ENCODE measurements around the gene GRIN2C.

GRIN2C gene

DNA sequence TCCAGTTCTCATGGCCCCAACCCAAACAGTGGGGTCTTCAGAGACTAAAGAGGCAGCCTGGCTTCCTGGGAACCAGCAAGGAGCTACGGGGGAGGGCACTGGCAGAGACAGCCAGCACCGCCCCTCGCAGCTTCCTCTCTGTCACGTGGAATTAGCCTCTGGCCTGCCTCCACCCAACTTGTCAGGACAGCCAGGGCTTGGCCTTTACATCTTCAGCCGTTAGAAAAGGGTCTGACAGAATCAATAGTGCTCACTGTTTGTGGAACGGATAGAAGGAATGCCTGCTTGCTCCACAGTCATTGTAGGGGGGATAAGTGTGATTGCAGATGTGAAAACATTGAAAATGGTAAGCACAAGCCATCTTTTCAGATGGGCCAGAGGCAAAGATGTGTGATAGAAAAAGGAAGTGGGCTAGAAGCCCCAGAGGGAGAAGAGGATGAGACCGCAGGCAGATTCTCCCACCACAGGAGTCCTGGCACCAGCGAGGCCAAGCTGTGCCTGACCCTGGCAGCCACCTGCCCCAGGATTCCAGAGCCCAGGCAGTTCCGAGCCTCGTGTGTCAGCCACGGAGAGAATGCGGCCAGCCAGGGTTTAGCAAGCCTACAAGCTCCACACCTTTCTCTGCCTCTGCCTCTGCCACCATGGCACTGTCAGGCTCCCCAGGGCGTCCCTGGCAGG is 18.6 kb downstream of the GRIN2C start:
- TF ChIP-seq, protein P1, sequence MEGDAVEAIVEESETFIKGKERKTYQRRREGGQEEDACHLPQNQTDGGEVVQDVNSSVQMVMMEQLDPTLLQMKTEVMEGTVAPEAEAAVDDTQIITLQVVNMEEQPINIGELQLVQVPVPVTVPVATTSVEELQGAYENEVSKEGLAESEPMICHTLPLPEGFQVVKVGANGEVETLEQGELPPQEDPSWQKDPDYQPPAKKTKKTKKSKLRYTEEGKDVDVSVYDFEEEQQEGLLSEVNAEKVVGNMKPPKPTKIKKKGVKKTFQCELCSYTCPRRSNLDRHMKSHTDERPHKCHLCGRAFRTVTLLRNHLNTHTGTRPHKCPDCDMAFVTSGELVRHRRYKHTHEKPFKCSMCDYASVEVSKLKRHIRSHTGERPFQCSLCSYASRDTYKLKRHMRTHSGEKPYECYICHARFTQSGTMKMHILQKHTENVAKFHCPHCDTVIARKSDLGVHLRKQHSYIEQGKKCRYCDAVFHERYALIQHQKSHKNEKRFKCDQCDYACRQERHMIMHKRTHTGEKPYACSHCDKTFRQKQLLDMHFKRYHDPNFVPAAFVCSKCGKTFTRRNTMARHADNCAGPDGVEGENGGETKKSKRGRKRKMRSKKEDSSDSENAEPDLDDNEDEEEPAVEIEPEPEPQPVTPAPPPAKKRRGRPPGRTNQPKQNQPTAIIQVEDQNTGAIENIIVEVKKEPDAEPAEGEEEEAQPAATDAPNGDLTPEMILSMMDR (IDR thresholded peaks at IDR 0.05; ENCODE audit: borderline replicate concordance, insufficient read depth, low read depth, low read length), result no peak
- no peak overlapping the region for H3K4me3 ChIP-seq (ENCODE audit: low read depth, low read length)

DNA sequence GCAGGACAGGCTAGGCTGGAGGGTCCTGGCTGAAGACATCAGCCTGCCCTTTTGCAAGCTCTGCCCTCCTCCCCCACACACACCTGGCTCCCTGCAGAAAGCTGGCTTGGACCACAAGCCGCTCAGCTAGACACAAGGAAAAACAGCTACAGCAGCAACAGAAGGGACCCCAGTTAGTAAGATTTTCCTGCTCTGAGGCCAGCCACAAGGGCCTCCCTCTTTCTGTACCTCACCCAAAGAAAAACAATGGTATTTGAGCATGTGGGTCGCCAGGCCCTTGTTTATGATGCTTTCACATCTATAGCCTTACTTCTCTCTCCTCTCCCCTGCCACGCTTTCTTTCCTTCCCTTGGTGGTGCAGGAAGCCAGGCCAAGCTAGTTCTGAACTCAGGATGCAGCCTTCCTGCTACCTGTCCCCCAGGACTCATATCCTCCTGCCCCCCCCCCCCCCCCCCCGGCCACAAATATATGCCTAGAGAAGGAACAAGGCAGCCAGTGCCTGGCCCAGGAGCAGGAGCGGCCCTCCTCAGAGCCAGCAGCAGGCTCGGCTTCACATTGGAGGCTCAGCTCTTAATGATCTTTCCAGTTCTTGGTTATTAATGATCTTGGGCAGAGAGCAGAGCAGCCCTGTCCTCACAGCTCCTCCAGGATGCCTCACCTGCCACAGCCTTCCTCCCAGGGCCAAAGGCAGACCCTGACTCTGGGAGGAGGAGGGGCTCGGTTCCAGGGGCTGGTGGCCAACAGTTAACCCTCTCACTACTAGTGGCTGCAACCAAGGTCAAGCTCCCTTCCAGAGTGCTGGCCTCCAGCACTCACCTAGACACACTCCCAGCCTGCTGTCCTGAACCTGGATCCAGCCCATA is 19.5 kb downstream of the GRIN2C start:
- TF ChIP-seq, protein P1 (IDR thresholded peaks at IDR 0.05; ENCODE audit: borderline replicate concordance, insufficient read depth, low read depth, low read length), result no peak
- H3K4me3 ChIP-seq (ENCODE audit: low read depth, low read length), result no peak overlapping the region

DNA sequence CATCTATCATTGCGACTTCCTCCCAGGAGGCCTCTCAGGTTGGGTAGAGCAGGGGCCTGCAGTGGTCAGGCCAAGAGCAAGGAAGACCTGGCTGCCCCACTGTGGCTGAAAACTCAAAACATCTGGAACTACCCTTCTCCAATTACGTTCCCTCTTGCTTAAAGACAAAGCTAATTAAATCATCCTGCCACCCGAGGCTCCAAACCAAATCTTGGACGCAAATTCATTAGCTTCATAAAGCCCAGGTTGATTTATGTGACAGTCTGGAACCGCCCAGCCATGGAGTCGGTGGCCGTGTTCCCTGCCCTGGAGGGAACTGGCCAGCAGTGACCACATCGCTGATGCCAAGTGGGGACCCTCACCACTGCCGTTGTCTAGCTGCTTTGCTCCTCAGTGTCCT is 21.4 kb downstream of the GRIN2C start:
- no peak overlapping the region for H3K4me3 ChIP-seq (ENCODE audit: low read depth, low read length)
- TF ChIP-seq, protein P1 (IDR thresholded peaks at IDR 0.05; ENCODE audit: borderline replicate concordance, insufficient read depth, low read depth, low read length), result no peak

DNA sequence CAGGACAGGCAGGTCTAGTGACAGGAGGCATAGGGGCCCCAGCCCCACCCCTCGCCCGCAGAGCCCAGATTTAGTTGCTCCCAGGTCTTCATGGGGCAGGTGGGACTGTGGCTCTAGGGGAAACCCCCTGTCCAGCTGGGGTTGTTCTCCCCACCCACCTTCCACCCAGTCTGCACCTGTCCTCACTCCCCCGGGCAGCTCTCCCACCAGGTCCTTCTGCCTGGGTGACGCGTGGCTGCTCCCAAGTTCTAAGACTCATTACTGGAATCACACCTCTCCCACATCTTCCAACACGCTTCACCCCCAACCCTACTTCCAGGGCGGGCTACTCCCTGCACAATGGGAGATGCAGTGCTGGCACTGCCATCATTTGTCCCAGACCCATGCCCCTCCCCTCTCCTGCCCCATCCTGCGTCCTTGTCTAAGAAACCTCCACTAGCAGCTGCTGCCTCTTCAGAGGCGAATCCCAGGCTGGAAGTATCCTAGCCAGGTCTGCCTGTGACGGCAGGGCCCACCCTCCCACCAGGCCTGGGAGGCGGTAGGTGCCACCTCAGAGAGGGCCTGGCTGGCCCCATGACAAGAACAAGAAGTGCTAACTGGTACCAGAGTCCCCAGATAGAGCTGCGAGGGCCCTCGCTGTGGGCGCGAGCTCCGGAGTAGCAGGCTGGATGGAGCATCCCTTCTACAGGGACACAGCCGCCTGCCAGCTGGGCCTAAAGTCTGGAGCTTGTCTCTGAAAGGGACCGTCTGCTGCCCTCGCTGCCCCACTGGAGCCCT is 22.8 kb downstream of the GRIN2C start:
- H3K4me3 ChIP-seq (ENCODE audit: low read depth, low read length), result no peak overlapping the region
- TF ChIP-seq, protein P1 (IDR thresholded peaks at IDR 0.05; ENCODE audit: borderline replicate concordance, insufficient read depth, low read depth, low read length), result no peak

DNA sequence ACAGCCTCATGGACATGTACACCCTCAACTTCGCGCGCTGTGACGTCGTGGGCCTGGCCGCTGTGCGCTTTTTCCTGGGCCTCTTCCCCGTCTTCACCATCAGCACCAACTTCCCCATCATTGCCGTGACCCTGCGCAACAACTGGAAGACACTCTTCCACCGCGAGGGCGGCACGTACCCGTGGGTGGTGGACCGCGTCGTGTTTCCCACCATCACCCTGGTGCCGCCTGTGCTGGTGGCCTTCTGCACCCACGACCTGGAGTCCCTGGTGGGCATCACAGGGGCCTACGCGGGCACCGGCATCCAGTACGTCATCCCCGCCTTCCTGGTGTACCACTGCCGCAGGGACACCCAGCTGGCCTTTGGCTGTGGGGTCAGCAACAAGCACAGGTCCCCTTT is 23.5 kb downstream of the GRIN2C start:
- H3K4me3 ChIP-seq (ENCODE audit: low read depth, low read length), result no peak overlapping the region
- TF ChIP-seq, protein P1 (IDR thresholded peaks at IDR 0.05; ENCODE audit: borderline replicate concordance, insufficient read depth, low read depth, low read length), result no peak

DNA sequence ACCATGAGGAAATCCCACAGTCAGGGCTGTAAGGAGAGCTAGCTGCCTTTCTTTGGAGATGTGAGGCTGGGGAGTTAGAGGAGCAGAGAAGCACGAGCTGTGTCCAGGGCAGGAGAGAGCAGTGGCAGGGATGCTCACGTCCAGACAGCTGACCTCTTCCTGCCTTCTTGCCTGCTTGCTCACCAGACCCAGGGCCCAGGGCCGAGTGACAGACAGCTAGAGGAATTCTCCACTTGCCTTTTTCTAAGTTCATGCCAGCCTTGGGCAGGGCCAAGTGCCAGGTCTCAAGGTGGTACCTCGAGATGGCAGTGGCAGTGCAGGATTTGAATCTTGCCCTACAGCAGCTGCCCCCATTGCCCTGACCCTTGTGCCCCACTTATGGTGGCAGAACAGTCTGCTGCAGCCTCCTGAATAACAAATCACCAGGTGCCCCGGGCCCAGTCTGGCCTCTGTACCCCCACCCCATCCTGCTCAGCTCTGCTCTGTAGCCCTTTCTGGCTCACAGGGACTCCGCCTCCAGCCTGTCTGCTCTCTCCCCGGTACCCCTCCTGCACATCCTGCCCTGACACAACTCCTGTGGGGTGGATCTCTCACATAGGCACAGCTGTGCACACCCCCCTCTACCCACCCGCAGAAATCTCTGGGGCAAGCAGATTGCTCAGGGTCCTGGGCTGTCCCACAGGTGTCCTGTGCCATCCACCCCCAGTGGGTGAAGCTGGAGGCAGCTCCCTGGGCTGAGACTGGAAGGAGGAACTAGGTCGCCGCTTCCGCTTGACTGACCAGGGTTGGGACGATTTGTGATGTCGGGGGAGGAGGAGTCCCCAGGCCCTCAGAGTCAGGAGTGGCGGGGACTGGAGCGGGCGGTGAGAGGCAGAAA is 25.9 kb downstream of the GRIN2C start:
- no peak overlapping the region for H3K4me3 ChIP-seq (ENCODE audit: low read depth, low read length)
- TF ChIP-seq, protein P1 (IDR thresholded peaks at IDR 0.05; ENCODE audit: borderline replicate concordance, insufficient read depth, low read depth, low read length), result no peak

Measured in GM12875 (cell line).